ENCODE results near the gene FFAR2.

Gene FFAR2

DNA sequence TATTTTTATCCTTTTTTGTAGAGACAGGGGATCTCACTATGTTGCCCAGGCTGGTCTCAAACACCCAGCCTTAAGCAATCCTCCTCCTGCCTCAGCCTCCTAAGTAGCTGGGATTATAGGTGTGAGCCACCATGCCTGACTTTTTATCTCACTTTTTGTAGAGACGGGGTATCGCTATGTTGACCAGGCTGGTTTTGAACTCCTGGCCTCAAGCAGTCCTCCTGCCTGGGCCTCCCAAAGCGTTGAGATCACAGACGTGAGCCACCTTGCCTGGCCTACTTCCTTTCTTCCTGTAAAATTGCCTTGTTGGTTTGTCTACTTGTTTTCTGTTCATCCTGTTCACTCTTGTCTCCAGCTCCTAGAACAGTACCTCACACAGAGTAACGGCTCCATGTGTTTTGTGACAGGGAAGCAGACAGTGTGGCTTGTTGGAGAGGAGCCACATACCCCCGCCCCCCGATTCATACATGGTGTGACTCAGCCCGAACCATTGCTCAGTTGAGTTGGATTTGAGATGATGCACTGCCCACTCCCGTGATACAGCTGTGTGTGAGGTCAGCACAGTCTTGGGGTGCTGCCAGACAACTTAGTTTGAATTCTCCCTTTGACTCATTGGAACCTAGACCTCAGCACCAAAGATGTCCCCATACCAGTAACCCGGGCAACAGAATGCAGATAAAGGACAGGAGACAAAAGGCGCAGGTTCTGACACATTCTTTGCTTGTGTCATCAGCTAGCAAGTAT is 43.0 kb upstream of the FFAR2 start:
- TF ChIP-seq, protein P1, sequence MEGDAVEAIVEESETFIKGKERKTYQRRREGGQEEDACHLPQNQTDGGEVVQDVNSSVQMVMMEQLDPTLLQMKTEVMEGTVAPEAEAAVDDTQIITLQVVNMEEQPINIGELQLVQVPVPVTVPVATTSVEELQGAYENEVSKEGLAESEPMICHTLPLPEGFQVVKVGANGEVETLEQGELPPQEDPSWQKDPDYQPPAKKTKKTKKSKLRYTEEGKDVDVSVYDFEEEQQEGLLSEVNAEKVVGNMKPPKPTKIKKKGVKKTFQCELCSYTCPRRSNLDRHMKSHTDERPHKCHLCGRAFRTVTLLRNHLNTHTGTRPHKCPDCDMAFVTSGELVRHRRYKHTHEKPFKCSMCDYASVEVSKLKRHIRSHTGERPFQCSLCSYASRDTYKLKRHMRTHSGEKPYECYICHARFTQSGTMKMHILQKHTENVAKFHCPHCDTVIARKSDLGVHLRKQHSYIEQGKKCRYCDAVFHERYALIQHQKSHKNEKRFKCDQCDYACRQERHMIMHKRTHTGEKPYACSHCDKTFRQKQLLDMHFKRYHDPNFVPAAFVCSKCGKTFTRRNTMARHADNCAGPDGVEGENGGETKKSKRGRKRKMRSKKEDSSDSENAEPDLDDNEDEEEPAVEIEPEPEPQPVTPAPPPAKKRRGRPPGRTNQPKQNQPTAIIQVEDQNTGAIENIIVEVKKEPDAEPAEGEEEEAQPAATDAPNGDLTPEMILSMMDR (IDR thresholded peaks at IDR 0.05; ENCODE audit: extremely low read depth, missing control alignments) = no peak
- peak; percentile 79 for DNase-seq (ENCODE audit: low spot score)

DNA sequence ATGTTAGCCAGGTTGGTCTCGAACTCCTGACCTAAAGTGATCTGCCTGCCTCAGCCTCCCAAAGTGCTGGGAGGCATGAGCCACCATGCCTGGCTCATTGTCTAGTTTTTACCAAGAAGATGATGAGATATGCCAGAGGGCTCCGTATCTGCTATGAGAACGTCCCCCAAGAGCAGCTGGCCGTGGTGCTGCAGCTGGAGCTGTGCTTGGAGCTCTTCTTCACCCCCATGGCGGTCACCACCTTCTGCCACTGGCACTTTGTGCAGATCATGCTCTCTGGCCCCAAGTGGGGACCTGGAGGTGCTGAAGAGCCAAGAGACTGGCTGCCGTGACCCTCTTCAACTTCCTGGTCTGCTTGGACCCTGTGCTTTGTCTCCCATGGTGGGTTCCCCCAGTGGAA is 40.4 kb upstream of the FFAR2 start:
- TF ChIP-seq, protein P1 (IDR thresholded peaks at IDR 0.05; ENCODE audit: extremely low read depth, missing control alignments) = no peak
- DNase-seq (ENCODE audit: low spot score) = no peak

DNA sequence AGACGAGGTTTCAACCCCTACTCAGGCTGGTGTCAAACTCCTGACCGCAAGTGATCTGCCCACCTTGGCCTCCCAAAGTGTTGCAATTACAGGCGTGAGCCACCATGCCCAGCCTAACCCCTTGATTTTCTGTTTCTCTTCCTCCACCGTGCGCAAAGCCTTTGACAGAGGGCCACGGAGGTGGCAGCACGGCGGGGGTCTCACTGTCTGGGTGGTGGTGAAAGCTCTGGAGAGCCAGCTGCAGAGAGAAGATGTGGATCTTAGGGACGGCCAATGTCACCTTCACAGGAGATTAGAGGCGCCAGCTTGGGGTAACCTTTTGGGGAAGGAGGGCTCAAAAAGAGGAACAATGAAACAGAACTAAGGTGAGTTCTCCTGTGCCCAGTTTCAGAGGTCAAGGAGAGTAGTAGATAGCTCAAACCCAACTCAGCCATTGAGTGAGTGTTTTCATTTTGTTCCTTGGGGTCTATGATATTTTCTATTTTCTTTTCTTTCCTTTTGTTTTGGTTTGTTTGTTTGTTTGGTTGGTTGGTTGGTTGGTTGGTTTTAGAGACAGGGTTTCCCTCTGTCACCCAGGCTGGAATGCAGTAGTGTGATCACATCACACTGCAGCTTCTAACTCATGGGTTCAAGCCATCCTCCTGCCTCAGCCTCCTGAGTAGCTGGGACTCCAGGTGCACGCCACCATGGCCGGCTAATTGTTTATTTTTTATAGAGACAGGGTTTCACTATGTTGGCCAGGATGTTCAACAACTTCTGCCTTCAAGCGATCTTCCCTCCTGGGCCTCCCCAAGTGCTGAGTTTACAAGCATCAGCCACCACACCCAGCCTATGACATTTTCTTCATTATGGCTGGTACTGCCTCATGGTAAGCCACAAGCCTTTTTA is 39.5 kb upstream of the FFAR2 start:
- TF ChIP-seq, protein P1 (IDR thresholded peaks at IDR 0.05; ENCODE audit: extremely low read depth, missing control alignments) = no peak
- peak; percentile 40 for DNase-seq (ENCODE audit: low spot score)

DNA sequence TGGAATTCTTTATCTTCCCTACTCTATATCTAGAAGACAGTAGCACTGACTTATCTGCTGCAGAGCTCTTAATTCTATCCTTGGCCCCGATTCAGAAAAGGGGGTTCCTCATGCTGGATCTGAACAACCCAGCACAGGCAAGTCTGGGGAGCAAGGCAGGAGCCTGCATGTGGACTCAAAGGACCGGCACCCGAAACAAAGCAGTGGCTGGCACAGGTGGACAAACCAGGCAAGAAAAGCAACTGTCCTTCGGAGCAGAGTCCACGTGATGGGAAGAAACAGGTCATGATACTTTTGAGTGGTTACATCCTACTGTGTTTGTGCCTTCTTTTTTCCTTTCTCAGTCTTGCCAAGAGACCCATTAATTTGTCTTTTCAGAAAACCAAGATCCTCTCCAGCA is 38.9 kb upstream of the FFAR2 start:
- TF ChIP-seq, protein P1 (IDR thresholded peaks at IDR 0.05; ENCODE audit: extremely low read depth, missing control alignments) = no peak
- DNase-seq (ENCODE audit: low spot score) = no peak

DNA sequence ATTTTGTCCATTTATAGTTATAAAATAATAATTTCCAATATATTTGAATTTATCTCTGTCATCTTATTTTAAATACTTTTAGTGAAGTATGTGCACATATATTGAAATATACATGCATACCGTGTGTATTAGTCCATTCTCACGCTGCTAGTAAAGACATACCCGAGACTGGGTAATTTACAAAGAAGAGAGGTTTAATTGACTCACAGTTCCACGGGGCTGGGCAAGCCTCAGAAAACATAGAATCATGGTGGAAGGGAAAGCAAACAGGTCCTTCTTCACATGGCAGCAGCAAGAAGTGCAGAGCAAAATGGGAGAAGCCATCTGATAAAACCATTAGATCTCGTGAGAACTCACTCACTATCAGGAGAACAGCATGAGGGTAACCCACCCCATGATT is 37.6 kb upstream of the FFAR2 start:
- DNase-seq (ENCODE audit: low spot score) = no peak
- TF ChIP-seq, protein P1 (IDR thresholded peaks at IDR 0.05; ENCODE audit: extremely low read depth, missing control alignments) = no peak

DNA sequence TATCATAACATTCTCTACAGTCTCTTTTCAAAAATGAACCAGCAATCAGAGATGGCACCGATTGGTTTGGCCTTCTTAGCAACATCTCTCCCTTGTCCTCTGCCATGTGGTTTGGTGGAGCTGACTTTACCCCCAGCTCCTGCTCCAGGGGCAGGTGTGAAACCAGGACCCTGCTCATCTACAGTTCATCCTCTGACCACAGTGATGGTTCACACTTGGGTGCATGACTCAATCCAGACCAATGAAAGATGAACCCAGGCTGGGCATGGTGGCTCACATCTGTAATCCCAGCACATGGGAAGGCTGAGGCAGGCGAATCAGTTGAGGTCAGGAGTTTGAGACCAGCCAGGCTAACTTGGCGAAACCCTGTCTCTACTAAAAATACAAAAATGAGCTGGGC is 33.6 kb upstream of the FFAR2 start:
- TF ChIP-seq, protein P1 (IDR thresholded peaks at IDR 0.05; ENCODE audit: extremely low read depth, missing control alignments) = no peak
- DNase-seq (ENCODE audit: low spot score) = no peak

DNA sequence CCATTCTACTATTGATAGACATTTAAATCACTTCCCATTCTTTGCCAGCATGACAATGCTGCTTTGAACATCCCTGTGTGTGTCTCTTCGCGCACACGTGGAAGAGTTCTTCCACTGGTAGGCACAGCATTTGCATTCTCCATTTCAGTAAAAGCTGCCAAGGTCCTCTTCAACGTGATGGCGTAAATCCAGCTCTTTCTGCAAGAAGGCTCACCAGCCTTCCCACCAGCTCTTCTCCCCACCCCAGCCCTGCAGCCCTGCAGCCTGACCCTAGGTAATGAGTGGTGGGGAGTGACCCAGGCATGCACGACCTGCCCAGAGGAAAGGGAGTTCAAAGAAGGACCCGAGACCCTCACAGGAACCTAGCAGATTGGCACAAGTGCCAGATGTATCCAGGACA is 31.7 kb upstream of the FFAR2 start:
- TF ChIP-seq, protein P1 (IDR thresholded peaks at IDR 0.05; ENCODE audit: extremely low read depth, missing control alignments) = no peak

More for the DNA sequence above, 31.7 kb upstream of the FFAR2 start:
- no peak for DNase-seq (ENCODE audit: low spot score)

Data from GM20000 (cell line).